IMR-90 (cell line): ENCODE results near the gene ZNF37A. TPM values are rescaled to one million over a fixed set of nuclear protein-coding genes. Genes with fewer than 3 reads are reported as not detected.
"Not testable (repeated sequence)": the region's sequence is repeated elsewhere in the genome, so short reads cannot be mapped to it uniquely, and the experiment has no call there.

ENCODE experiments used
- ATAC-seq: fragments of 200-7000 bp; cut with Tn5 transposase; 2 replicates; pipeline ENCODE4 v1.9.1; 2020; ENCODE audit warnings: low read depth, mild to moderate bottlenecking, moderate library complexity
- BruUV-seq: library from RNA; stranded (reverse); fragments of 400-500 nt; replicated peaks from 2 replicates; lab custom pipeline; 2021; lab: Mats Ljungman, UMichigan
- CTCF ChIA-PET: fragments of 300-600 bp; formaldehyde crosslinking; extraction: SDS; loops from one replicate; lab custom pipeline; 2021; ENCODE audit warnings: antibody characterized with exemption; lab: Yijun Ruan, JAX
- POLR2A ChIA-PET: fragments of 300-600 bp; sonication (Branson Sonifier 250); formaldehyde crosslinking; loops from one replicate; lab custom pipeline; 2022; ENCODE audit warnings: antibody characterized with exemption; ENCODE audit not compliant: unreplicated experiment; lab: Charles Lee
- DNase-seq: peaks from one replicate; pipeline ENCODE4 v3.0.0; 2013
- H2AFZ ChIP-seq: replicated peaks from 2 replicates; pipeline ENCODE3; 2013; ENCODE audit warnings: low read length, mild to moderate bottlenecking; ENCODE audit not compliant: poor library complexity
- H2AK5ac ChIP-seq: 2 replicates; pipeline ENCODE4 v1.6.1; 2013; ENCODE audit warnings: low read depth, low read length, inconsistent platforms
- H2AK9ac ChIP-seq: replicated peaks from 2 replicates; pipeline ENCODE3; 2013; ENCODE audit warnings: mild to moderate bottlenecking, low read depth, low read length, moderate library complexity; ENCODE audit not compliant: poor library complexity
- H2BK120ac ChIP-seq: 2 replicates; pipeline ENCODE4 v1.6.1; 2013; ENCODE audit warnings: low read depth, low read length, inconsistent platforms
- H2BK15ac ChIP-seq: 3 replicates; pipeline ENCODE4 v1.6.1; 2013; ENCODE audit warnings: low read depth, low read length, inconsistent platforms
- H2BK20ac ChIP-seq: 2 replicates; pipeline ENCODE4 v1.6.1; 2013; ENCODE audit warnings: low read depth, mild to moderate bottlenecking, inconsistent platforms, low read length, moderate library complexity
- H2BK5ac ChIP-seq: 2 replicates; pipeline ENCODE4 v1.6.1; 2013; ENCODE audit warnings: mild to moderate bottlenecking, low read depth, low read length, inconsistent platforms; ENCODE audit not compliant: poor library complexity, severe bottlenecking
- H3K14ac ChIP-seq: replicated peaks from 2 replicates; pipeline ENCODE4 v1.6.1; 2013; ENCODE audit warnings: low read depth, low read length, inconsistent platforms
- H3K18ac ChIP-seq: 2 replicates; pipeline ENCODE4 v1.6.1; 2013; ENCODE audit warnings: low read depth, low read length, control low read depth
- H3K23ac ChIP-seq: 2 replicates; pipeline ENCODE4 v1.6.1; 2013; ENCODE audit warnings: low read depth, low read length, inconsistent platforms
- H3K27ac ChIP-seq: 2 replicates; pipeline ENCODE4 v1.5.1; 2013; ENCODE audit warnings: mild to moderate bottlenecking, control low read depth, low read length; ENCODE audit not compliant: insufficient read depth
- H3K27me3 ChIP-seq: 2 replicates; pipeline ENCODE4 v1.6.1; 2013; ENCODE audit warnings: low read length; ENCODE audit not compliant: control insufficient read depth, insufficient read depth
- H3K36me3 ChIP-seq: 2 replicates; pipeline ENCODE4 v1.6.1; 2013; ENCODE audit warnings: low read length, mixed read lengths; ENCODE audit not compliant: control insufficient read depth, insufficient read depth
- H3K4ac ChIP-seq: 2 replicates; pipeline ENCODE4 v1.6.1; 2013; ENCODE audit warnings: low read depth, low read length, inconsistent platforms
- H3K4me1 ChIP-seq: 2 replicates; pipeline ENCODE4 v1.6.1; 2013; ENCODE audit warnings: low read length, mixed read lengths; ENCODE audit not compliant: control insufficient read depth, insufficient read depth
- H3K4me2 ChIP-seq: 2 replicates; pipeline ENCODE4 v1.6.1; 2013; ENCODE audit warnings: low read depth, mild to moderate bottlenecking, control low read depth, low read length, moderate library complexity
- H3K4me3 ChIP-seq: 2 replicates; pipeline ENCODE4 v1.5.1; 2013; ENCODE audit warnings: low read depth, mild to moderate bottlenecking, control low read depth, low read length, moderate library complexity; ENCODE audit not compliant: insufficient read depth
- H3K56ac ChIP-seq: 2 replicates; pipeline ENCODE4 v1.6.1; 2013; ENCODE audit warnings: low read length, inconsistent platforms; ENCODE audit not compliant: insufficient read depth; ENCODE audit errors: extremely low read depth
- H3K79me1 ChIP-seq, 2 experiments: 2 replicates each; pipeline ENCODE4 v1.6.1; 2013; ENCODE audit warnings: low read length in 2 of 2, inconsistent platforms in 1 of 2, low read depth in 1 of 2
- H3K9ac ChIP-seq: 2 replicates; pipeline ENCODE4 v1.6.1; 2013; ENCODE audit warnings: low read depth, low read length, control low read depth
- H3K9me1 ChIP-seq: 2 replicates; pipeline ENCODE4 v1.6.1; 2013; ENCODE audit warnings: low read length, inconsistent platforms; ENCODE audit not compliant: insufficient read depth
- H3K9me3 ChIP-seq: 2 replicates; pipeline ENCODE4 v1.6.1; 2013; ENCODE audit warnings: low read length; ENCODE audit not compliant: control insufficient read depth, insufficient read depth
- H4K20me1 ChIP-seq: 2 replicates; pipeline ENCODE4 v1.6.1; 2013; ENCODE audit warnings: low read length, inconsistent platforms; ENCODE audit not compliant: insufficient read depth
- H4K5ac ChIP-seq: 2 replicates; pipeline ENCODE4 v1.6.1; 2013; ENCODE audit warnings: mild to moderate bottlenecking, low read depth, low read length, control low read depth
- H4K8ac ChIP-seq, 2 experiments: 2 replicates each; pipeline ENCODE4 v1.6.1; 2013; ENCODE audit warnings: low read depth in 2 of 2, low read length in 2 of 2, control low read depth in 1 of 2, inconsistent platforms in 1 of 2
- H4K91ac ChIP-seq: 2 replicates; pipeline ENCODE4 v1.6.1; 2013; ENCODE audit warnings: low read depth, low read length, inconsistent platforms; ENCODE audit not compliant: insufficient read depth
- FOS ChIP-seq: fragments of 150-350 bp; IDR thresholded peaks from 2 replicates; pipeline ENCODE4 v1.6.1; 2016; ENCODE audit warnings: low read depth, low read length
- MAFK ChIP-seq: IDR thresholded peaks from 2 replicates; pipeline ENCODE4 v1.6.1; 2012; ENCODE audit warnings: low read depth, low read length, improper control_type of control experiment
- WGBS, 2 experiments: methylation state at CpG; one replicate each; pipeline versions ENCODE4 v1.1.5 to v1.1.7; 2013; ENCODE audit warnings: missing lambda C conversion rate in 2 of 2; ENCODE audit not compliant: insufficient read length in 1 of 2; ENCODE audit errors: extremely low coverage in 2 of 2; 5-methylcytosine and 5-hydroxymethylcytosine counted together
- dilution Hi-C: fragments of 300-500 bp; cut with HindIII; formaldehyde crosslinking; loops from one replicate; pipeline ENCODE4 v1.14.3; 2018; ENCODE audit warnings: low sequenced_read_pairs; ENCODE audit not compliant: unreplicated experiment
- in situ Hi-C: fragments of 300-500 bp; cut with MboI; formaldehyde crosslinking; loops from 3 replicates; pipeline ENCODE4 v1.14.3; 2019; ENCODE audit warnings: low sequenced_read_pairs, inconsistent platforms, mixed read lengths
- intact Hi-C: fragments of 100-400 bp; cut with micrococcal nuclease; formaldehyde crosslinking; loops from 2 replicates; pipeline ENCODE4 v1.10.0; 2022
- polyA plus RNA-seq, 3 experiments: library from polyadenylated mRNA; depleted of rRNA; stranded (reverse); fragments of >200 nt; gene quantifications; 2 replicates each; pipeline ENCODE4 v1.2.3, GENCODE V29; 2012; ENCODE audit warnings: low replicate concordance in 1 of 3
- total RNA-seq: library from RNA; depleted of rRNA; stranded (reverse); fragments of >200 nt; gene quantifications from 2 replicates; pipeline ENCODE4 v1.2.3, GENCODE V29; 2012

The ZNF37A gene
- total and polyA plus RNA-seq, 2 of the 4 experiments (the other 2 are of a cell fraction): 5.5 to 8.6 TPM

GRCh38 chr10:38069663-38070062 lies 24.5 kb upstream of the ZNF37A start:
- DNase-seq: peak; percentile 82
- H3K27me3 ChIP-seq, H3K79me1 ChIP-seq, H3K4me1 ChIP-seq, H3K4me2 ChIP-seq, H2AK9ac ChIP-seq, H3K9me3 ChIP-seq, H3K4ac ChIP-seq, H2AK5ac ChIP-seq, intact Hi-C loops, H2BK20ac ChIP-seq, BruUV-seq, H2BK5ac ChIP-seq, H3K56ac ChIP-seq, H4K20me1 ChIP-seq, H3K9me1 ChIP-seq, POLR2A ChIA-PET, H3K27ac ChIP-seq, H3K18ac ChIP-seq, in situ Hi-C loops, H2AFZ ChIP-seq, H3K23ac ChIP-seq, CTCF ChIA-PET, H3K4me3 ChIP-seq, H3K9ac ChIP-seq, H4K91ac ChIP-seq, H4K5ac ChIP-seq, H3K14ac ChIP-seq, H2BK120ac ChIP-seq, H2BK15ac ChIP-seq, dilution Hi-C loops, H3K36me3 ChIP-seq: not testable (repeated sequence)
- ATAC-seq: peak; percentile 96
- WGBS, 2 experiments: no CpG with 5 or more reads among the region's 1 CpG
- H4K8ac ChIP-seq: peak overlapping the region in 1 of 2 experiments; percentile 21; a peak in 1 of 4 replicates
- TF ChIP-seq MAFK (peak; percentile 60), FOS (0 out of 2 replicates have a peak, but pooled peaks have one; percentile 24)
